ENCODE results near the gene HACD2.
A peak's percentile ranks its signal among the peaks of the same experiment; 100 is the strongest.

Gene HACD2

GRCh38 chr3:123552095-123552714, 32.6 kb downstream of the HACD2 start:
- DNase-seq (ENCODE audit: extremely low read depth, insufficient read length) = no peak
- Histone ChIP-seq H3K4me3 (replicated peaks; ENCODE audit: low read depth, low read length) (no peak overlapping the region), H3K27me3 (replicated peaks; ENCODE audit: control insufficient read depth, insufficient read depth, low read length) (no peaks in the 10 kb centered on the region), H3K36me3 (ENCODE audit: control insufficient read depth, insufficient read depth, low read length) (peaks cover 4% of the 10 kb centered on the region; the same call in 1 of the 2 replicates)
- TF ChIP-seq CTCF (IDR thresholded peaks at IDR 0.05; ENCODE audit: insufficient read depth, low read length, poor library complexity, severe bottlenecking) = peak; percentile 72

DNA sequence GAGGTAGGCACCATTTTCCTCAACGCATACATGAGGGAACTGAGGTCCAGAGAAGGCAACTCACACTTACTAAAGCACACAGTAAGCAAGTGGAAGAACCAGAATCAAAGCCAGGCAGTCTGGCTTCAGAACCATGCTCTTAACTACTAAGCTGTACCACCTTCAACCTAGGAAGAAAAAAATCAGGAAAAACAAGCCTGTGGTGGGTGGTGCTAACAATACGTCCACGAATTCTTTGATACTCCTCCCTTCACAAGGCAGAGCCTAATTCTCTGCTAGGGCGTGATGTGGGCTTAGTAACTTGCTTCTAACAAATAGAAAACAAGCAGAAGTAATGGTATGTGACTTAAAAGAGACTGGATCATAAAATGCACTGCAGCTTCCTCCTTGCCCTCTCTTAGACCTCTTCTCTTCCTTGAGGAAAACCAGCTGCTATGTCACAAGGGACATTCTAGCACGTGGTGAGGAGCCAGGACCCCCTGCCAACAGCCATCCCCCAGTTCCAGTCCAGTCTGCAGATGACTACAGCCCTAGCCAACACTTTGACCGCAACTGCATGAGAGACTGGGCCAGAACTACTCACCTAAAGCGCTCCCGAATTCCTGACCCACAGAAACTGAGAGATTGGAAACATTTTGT, 36.9 kb downstream of the HACD2 start:
- H3K36me3 ChIP-seq (ENCODE audit: control insufficient read depth, insufficient read depth, low read length) = peaks cover 4% of the 10 kb centered on the region; the same call in 1 of the 2 replicates
- H3K27me3 ChIP-seq (replicated peaks; ENCODE audit: control insufficient read depth, insufficient read depth, low read length) = no peaks in the 10 kb centered on the region
- H3K4me3 ChIP-seq (replicated peaks; ENCODE audit: low read depth, low read length) = no peak overlapping the region
- no peak for TF ChIP-seq CTCF (IDR thresholded peaks at IDR 0.05; ENCODE audit: insufficient read depth, low read length, poor library complexity, severe bottlenecking)
- no peak for DNase-seq (ENCODE audit: extremely low read depth, insufficient read length)

- H3K27me3 ChIP-seq (replicated peaks; ENCODE audit: control insufficient read depth, insufficient read depth, low read length) = no peaks in the 10 kb centered on the region
- peaks cover 4% of the 10 kb centered on the region; the same call in 1 of the 2 replicates for H3K36me3 ChIP-seq (ENCODE audit: control insufficient read depth, insufficient read depth, low read length)
- no peak overlapping the region for H3K4me3 ChIP-seq (replicated peaks; ENCODE audit: low read depth, low read length)
- no peak for DNase-seq (ENCODE audit: extremely low read depth, insufficient read length)
- no peak for TF ChIP-seq CTCF (IDR thresholded peaks at IDR 0.05; ENCODE audit: insufficient read depth, low read length, poor library complexity, severe bottlenecking)
Measured at GRCh38 chr3:123546133-123546755, 38.6 kb downstream of the HACD2 start.

DNA sequence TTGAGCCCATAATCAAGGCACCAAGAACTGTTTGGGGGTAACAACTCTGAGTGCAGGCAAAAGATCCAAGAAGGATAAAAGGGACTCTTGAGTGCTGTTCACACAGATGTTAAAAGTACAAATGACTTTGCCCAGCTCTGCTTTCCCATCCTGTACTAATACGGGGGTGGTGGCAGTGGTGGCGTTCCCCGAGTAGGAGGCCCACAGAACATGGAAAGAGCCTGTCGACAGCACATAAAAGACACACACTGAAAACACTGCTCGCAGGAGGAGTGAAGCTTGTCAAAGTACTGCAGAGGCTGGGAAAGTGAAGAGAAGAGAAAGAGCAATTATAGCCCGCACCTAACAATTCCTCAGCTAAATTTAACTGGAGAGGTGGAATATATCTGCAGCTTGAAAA, 40.9 kb downstream of the HACD2 start:
- no peaks in the 10 kb centered on the region for H3K27me3 ChIP-seq (replicated peaks; ENCODE audit: control insufficient read depth, insufficient read depth, low read length)
- no peak for DNase-seq (ENCODE audit: extremely low read depth, insufficient read length)
- no peak for TF ChIP-seq CTCF (IDR thresholded peaks at IDR 0.05; ENCODE audit: insufficient read depth, low read length, poor library complexity, severe bottlenecking)
- H3K36me3 ChIP-seq (ENCODE audit: control insufficient read depth, insufficient read depth, low read length) = no peaks in the 10 kb centered on the region
- H3K4me3 ChIP-seq (replicated peaks; ENCODE audit: low read depth, low read length) = no peak overlapping the region

- Histone ChIP-seq H3K27me3 (replicated peaks; ENCODE audit: control insufficient read depth, insufficient read depth, low read length) (no peaks in the 10 kb centered on the region), H3K36me3 (ENCODE audit: control insufficient read depth, insufficient read depth, low read length) (no peaks in the 10 kb centered on the region), H3K4me3 (replicated peaks; ENCODE audit: low read depth, low read length) (no peak overlapping the region)
- peak; percentile 8 for DNase-seq (ENCODE audit: extremely low read depth, insufficient read length)
- TF ChIP-seq CTCF (IDR thresholded peaks at IDR 0.05; ENCODE audit: insufficient read depth, low read length, poor library complexity, severe bottlenecking) = no peak
Measured at GRCh38 chr3:123540285-123540684, 44.6 kb downstream of the HACD2 start.
